ENCODE measurements around the gene HCK.
"Not testable (repeated sequence)": the region's sequence is repeated elsewhere in the genome, so short reads cannot be mapped to it uniquely, and the experiment has no call there.

HCK gene

DNA sequence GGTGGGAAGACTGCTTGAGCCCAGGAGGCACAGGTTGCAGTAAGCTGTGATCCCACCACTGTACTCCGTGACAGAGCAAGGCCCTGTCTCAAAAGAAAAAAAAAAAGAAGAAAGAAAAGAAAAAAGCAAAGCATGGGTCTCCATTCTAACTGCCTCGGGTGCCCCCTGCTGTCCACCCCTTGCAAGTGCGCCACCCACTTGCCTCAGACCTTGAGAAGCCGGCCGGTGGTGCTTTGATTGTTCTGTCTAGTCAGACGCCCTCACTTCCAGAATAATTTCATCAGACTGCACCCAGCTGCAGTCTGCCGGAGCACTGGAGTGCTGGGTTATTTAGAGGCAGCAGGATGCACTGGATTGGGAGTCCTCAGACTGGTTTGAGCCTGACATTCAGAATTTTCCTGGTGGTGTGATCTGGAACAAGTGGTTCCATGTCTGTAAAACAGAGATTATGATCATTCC, 39.9 kb downstream of the HCK start:
- no peak for DNase-seq (ENCODE audit: low read depth, low spot score)

GRCh38 chr20:32098786-32099185, 46.7 kb downstream of the HCK start:
- no peak for DNase-seq (ENCODE audit: low read depth, low spot score)

- DNase-seq (ENCODE audit: low read depth, low spot score): no peak
Observed at GRCh38 chr20:32108814-32109391, 56.9 kb downstream of the HCK start.

GRCh38 chr20:32109392-32110172, 57.5 kb downstream of the HCK start, which contains the start of gene TM9SF4:
Gene TM9SF4 (plus strand): TSS chr20:32109714. CDS start chr20:32109741, 27 bp downstream.
- DNase-seq (ENCODE audit: low read depth, low spot score): peak; percentile 85

DNA sequence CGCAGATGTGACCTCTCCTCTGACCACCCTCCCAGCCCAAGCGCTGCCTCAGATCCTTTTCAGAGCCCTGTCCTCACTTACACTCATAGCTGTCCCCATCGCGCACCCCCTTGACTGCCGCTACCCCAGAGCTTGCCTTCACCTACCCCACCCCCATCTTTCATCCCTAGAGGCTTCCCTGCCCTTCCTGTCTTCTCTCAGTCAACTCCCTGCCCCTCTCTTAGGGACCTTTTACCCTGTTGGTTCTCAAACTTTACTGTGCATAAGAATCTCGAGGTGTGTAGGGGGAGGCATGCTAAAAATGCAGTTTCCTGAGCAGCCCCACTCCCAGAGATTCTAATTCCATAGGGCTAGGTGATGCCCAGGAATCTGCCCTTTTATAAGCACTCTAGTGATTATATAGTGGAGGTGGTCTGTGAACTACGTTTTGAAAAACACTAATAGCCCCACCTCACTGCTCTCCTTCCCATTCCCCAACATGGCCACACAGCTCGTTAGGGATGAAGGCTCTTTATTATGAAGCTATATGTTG, 58.2 kb downstream of the HCK start:
- DNase-seq (ENCODE audit: low read depth, low spot score): no peak

GRCh38 chr20:32110727-32111126, 58.7 kb downstream of the HCK start:
- no peak for DNase-seq (ENCODE audit: low read depth, low spot score)

- DNase-seq (ENCODE audit: low read depth, low spot score): no peak
Observed at GRCh38 chr20:32111156-32111686, 59.2 kb downstream of the HCK start.

- DNase-seq (ENCODE audit: low read depth, low spot score): no peak
Observed at GRCh38 chr20:32111753-32112152, 59.7 kb downstream of the HCK start.

GRCh38 chr20:32112841-32113240, 60.8 kb downstream of the HCK start:
- no peak for DNase-seq (ENCODE audit: low read depth, low spot score)

DNA sequence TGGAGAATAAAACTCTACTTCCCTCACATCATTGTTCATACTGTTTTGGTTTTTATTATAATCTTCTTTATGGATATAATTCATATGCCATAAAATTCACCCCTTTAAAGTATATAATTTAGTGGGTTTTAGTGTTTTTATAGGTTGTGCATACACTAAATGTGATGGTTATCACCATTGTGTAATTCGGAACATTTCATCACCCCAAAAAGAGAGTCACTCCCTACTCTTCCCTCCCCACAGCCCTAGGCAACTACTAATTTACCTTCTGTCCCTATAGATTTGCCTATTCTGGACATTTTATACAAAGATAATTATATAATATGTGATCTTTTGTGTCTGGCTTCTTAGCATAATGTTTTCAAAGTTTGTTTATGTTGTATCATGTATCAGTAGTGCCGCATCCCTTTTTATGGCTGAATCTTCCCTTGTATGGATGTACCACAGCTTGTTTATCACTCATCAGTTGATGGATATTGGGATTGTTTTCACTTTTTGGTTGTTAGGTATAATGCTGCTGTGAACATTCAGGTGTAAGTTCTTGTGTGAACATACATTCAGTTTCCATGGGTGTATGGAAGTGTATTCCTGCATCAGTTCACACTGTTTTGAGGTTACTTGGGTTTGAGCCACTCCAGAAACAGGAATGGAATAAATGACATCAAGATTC, 61.7 kb downstream of the HCK start:
- no peak for DNase-seq (ENCODE audit: low read depth, low spot score)

- no peak for DNase-seq (ENCODE audit: low read depth, low spot score)
Observed at GRCh38 chr20:32114305-32114960, 62.4 kb downstream of the HCK start.

DNA sequence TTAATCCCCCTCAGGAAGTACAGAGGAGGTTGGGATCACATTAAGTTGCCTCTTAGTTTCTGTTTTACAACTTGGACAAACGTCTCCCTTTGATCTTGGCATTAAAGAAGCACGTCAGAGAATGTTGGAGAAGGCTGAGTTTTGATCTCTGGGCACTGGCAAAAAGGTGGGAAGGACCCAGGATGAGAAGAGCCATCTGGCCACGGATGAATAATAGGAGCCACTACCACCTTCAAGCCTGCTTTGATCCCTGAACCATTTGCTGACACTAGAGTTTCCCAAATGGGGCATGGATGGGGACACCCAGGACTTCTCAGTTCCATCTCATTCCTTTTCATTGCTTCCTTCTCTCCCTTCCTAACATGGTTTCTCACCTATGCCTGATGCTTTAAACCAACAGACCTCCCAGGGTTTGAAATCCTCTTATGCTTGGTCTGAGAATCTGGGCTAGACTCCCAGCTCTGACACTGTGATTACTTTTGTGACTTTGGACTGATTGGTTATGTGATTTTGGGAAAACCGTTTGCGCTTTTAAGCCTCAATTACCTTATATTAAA, 63.2 kb downstream of the HCK start:
- no peak for DNase-seq (ENCODE audit: low read depth, low spot score)

- no peak for DNase-seq (ENCODE audit: low read depth, low spot score)
Observed at GRCh38 chr20:32116079-32116521, 64.1 kb downstream of the HCK start.

DNA sequence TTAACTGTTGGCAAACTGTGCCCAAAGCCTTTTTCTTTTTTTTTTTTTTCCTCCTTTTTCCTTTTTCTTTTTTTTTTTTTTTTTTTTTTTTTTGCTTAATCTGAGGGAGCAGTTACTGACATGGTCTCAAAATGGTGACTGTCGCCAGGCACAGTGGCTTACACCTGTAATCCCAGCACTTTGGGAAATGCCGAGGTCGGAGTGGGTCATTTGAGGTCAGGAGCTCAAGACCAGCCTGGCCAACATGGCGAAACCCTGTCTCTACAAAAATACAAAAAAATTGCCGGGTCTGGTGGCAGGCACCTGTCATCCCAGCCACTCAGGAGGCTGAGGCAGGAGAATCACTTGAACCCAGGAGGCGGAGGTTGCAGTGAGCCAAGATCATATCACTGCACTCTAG, 64.8 kb downstream of the HCK start:
- not testable (repeated sequence) for DNase-seq (ENCODE audit: low read depth, low spot score)

DNA sequence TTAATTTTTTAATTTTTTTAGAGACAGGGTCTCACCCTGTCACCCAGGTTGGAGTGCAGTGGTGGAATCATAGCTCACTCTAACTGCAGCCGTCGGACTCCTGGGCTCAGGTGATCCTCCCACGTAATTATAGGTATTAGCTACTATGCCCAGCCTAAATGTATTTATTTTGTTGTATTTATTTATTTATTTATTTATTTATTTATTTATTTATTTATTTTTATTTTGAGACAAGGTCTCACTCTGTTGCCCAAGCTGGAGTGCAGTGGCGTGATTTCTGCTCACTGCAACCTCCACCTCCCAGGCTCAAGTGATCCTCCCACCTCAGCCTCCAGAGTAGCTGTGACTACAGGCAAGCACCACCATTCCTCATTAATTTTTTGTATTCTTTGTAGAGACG, 66.4 kb downstream of the HCK start:
- not testable (repeated sequence) for DNase-seq (ENCODE audit: low read depth, low spot score)

GRCh38 chr20:32119734-32120133, 67.7 kb downstream of the HCK start:
- no peak for DNase-seq (ENCODE audit: low read depth, low spot score)

GRCh38 chr20:32121908-32122307, 69.9 kb downstream of the HCK start:
- DNase-seq (ENCODE audit: low read depth, low spot score): not testable (repeated sequence)

GRCh38 chr20:32123088-32123487, 71.0 kb downstream of the HCK start:
- no peak for DNase-seq (ENCODE audit: low read depth, low spot score)

DNA sequence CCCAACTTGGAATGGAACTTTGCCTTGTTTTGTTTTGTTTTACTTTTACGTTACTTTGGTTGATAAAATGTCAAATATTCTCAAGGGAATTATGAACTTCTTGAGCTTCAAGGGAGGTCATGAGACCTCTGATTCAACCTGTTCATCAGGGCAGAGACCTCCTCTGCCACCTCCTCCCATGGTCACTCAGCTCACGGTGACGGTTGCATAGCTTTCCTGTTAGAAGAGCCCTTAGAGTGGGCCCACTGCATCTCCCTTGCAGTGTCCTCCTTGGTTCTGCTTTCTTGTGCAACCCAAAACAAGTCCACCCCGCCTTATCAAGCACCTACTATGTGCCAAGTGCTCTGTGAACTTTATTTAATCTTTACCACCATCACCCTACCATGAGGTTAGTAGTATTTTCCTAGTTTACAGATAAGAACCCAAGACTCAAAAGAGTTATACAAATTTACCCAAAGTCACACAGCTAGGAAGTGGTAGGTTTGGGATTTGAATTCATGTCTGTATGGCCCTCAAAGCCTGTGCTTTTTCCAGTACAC, 72.9 kb downstream of the HCK start:
- DNase-seq (ENCODE audit: low read depth, low spot score): no peak

GRCh38 chr20:32125506-32125905, 73.5 kb downstream of the HCK start:
- DNase-seq (ENCODE audit: low read depth, low spot score): no peak

GRCh38 chr20:32126919-32127318, 74.9 kb downstream of the HCK start:
- no peak for DNase-seq (ENCODE audit: low read depth, low spot score)
